AG20443 (cell line): ENCODE results near the gene PCGF6.
"Not testable (repeated sequence)": the region's sequence is repeated elsewhere in the genome, so short reads cannot be mapped to it uniquely, and the experiment has no call there.

Experiments used
- DNase-seq: peaks from one replicate; pipeline ENCODE4 v3.0.0; 2012; ENCODE audit warnings: low spot score, mixed read lengths

Gene PCGF6

DNA sequence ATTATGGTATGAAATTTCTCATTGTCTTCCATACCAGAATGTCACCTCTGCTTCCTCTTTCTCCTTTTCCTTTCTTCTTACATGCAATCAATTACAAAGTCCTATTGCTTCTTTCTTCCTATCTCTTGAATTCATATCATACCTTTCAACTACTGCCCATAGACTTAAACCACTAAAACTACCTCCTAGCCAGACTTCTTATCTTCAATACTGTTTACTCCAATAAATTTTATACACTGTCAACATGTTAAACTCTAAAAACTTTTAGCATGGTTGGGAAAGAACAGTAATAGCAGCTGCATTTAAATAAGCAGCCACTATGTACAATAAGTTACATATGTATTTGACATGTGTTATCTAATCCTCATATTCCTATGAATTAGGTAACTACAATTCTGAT, 34.9 kb downstream of the PCGF6 start:
- DNase-seq = no peak

DNA sequence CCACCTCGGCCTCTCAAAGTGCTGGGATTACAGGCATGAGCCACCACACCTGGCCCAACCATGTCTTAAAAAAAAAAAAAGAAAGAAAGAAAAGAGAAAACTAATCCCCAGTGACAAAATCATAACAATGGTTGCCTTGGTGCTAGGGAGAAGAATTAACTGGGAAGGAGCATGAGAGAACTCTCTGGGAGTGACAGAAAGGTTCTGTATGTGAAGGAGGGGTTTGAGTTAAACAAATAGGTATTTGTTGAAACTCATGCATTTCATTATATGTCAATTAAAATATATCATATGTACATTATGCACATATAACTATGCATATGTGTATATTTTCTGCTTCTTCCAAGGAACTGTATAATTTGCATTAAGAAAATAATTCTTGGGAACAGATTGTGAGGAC, 40.7 kb downstream of the PCGF6 start:
- DNase-seq = no peak

DNA sequence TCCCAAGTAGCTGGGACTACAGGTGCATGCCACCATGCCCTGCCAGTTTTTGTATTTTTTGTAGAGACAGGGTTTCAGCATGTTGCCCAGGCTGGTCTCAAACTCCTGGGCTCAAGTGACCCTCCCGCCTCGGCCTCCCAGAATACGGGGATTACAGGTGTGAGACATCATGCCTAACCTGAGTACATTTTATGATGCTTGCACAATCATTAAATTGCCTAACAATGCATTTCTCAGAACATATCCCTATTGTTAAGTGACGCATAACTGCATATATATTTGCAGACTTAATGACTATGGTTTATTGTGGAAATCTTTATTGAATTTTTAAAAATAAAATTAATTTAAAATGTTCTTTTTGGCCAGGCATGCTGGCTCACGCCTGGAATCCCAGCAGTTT, 43.3 kb downstream of the PCGF6 start:
- DNase-seq = no peak

DNA sequence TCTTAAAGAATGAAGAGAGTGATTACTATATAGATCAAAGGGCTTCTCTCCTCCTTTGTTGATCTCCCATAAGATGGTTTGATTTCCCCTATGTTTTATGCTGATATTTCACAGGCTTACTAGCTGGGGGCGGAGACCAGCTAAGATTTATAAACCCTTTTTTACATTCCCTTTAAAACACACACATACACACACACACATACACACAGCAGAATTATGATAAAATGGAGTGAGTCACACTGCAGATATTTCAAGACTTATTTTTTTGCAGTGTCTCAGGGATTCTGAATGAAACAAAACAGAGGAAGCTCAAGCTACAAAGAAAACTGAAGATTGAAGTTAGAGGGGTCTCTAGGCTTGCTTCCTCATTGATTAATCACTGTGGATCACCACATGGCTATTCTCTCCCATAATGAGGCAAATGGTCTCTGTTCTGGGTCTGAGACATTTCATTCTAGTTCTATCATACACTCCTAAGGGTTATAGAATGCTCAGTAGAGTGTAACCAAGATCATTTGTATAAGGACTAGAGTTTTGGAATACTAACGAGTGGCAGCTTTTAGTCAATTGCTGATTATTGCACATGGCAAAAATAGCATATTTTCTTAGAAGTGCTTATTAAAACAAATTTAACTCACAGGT, 55.4 kb downstream of the PCGF6 start:
- peak; percentile 63 for DNase-seq

DNA sequence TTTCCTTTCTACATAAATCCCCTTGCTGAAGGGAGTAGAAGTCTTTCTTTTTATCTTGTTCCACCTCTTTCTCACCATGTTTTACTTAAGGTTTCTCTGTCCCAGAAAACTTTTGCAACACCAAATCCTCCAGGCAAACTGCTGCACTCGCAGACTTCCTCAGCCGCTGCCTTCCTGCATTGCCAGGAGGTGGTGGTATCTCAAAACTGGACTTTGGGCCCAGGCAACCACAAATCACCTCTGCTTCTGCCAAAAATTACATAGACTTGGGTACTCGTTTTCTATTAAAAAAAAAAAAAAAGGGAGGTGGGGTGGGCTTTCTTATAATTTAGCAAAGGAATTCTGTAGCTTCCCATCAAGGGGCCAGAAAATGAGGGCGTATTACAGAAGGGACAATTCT, 59.4 kb downstream of the PCGF6 start:
- DNase-seq = no peak

DNA sequence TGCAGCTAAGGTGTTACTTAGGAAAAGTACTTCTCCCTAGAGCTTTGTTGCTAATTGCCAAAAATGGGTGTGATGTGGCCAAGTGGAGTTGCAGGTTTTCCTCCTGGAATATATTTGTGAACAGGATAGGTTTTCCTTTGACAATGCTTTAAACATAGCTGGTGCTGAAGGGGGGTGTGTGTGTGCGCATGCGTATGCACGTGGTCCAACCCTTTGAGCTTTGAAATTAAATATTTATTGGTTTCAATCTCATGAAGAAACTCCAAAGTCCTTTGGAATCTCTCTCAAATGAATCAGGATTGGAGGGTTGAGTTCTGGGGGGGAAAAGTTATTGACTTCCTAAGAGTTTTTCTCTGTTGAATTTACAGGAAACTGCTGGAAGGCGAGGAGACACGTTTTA, 62.9 kb downstream of the PCGF6 start:
- DNase-seq = no peak

DNA sequence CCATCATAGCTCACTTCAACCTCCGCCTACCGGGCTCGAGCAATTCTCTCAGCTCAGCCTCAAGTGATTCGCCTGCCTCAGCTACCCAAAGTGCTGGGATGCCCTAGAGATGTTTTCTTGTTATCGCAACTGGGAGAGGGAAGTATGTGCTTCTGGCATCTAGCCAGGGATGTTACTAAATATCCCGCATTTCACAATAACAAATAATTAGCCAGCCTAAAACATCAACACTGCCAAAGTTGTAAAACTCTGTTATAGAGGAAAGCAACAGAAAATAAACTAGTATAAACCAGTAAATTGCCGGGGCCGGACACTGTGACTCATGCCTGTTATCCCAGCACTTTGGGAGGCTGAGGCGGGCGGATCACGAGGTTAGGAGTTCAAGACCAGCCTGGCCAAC, 66.8 kb downstream of the PCGF6 start:
- DNase-seq = no peak

DNA sequence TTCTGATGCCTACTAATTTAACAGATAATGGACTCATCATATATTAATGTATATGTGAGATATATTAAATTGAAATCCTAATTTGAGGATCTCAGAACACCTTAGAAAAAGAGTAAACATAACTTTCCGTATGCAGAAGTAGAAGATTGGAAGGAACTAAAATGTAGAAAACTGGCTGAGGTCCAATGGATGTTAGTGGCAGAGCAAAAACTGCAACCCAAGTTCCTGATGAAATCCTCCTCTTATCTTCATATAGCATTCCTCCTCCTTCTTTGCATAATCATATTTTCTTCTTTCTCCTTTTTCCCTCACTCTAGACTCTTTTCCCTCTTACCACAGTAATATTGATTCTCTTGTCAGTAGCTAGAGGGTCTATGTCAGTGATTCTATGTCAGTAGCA, 68.0 kb downstream of the PCGF6 start:
- no peak for DNase-seq

DNA sequence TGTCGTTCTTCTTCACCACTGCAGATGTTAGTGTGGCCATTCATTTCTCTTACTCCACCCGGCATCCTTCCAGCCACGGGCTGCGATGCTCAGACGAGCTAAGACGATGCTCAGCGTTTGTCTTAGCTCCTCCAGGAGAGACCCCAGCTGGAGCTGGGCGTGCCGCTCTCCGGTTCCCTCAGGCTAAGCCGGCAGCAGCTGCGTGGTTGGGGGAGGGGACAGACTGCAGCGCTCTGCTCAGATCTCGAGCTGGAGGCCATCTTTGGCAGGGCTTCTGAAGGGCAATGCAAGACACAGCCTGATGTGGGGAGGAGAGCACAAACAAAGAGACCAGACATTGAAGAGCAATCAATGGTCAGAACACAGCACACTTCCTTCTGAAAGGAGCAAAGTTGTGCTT, 69.2 kb downstream of the PCGF6 start:
- no peak for DNase-seq

DNA sequence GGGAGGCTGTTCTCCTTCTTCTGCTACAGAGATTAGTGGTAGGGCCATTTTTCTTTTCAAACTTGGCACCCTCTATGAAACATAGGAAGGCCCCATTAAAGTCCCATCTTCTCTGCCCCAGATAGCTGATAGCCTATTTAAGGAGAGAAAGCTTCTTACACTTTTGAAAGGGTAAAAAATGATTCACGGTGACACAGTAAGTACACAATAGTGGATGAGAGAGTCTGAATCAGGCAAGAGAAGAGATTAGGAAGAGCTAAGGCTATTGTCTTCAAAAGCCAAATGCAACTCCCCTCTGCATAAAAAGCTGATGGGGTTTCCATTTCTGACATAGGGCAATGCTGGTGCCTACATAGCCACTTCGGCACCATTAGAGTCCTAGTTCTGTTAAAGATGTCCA, 70.4 kb downstream of the PCGF6 start:
- DNase-seq = no peak

DNA sequence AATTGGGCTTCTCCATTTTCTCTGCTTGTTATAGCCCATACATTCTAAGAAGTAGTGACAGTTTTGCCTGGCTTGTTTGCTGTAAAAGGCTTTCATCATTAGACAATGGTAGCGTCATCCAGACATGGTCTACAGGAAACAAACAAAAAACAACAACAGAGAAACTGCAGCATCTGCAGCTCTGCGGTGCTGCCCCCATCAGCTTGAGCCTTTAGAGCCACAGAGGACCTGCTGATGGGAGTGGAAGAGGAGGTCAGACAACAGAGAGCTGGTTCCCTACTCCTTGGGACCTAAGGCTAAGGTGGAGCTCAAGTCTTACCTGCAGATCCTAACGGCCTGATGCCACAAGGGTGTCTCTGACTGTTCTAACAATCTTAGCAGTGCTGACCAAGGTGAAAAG, 70.9 kb downstream of the PCGF6 start:
- DNase-seq = no peak

DNA sequence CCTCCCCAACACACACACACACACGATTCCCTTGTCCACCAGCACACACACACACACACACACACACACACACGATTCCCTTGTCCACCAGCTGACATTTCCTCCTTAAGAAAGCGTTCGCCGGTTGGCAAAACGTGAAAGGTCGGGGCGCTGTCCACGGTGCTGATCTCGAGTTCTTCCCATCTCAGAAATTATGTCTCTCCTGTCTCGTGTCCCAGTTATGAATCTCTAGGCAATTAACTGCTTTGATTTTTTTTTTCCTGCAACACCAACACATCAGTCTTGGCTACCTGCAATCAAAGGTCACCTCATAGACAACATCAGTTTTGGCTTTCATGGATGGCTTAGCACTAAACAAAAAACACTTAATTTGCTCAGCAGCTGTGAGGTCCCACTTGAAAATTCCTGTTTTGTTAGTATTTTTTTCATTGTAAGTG, 72.1 kb downstream of the PCGF6 start:
- DNase-seq = peak; percentile 55

DNA sequence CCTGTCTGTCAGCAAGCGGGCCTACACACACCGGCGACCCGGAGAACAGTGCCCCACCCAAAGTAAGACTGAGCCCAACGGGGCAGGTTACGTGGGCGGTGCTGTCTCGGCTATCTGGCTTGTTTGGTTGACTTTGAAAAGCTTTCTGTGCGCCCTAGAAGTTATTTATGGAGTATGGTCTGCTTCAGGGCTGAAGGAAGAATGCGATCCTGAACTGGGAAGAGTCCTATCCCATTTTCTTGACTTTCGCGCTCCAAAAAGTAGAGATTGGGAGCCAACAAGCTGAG, 72.5 kb downstream of the PCGF6 start:
- DNase-seq = no peak

DNA sequence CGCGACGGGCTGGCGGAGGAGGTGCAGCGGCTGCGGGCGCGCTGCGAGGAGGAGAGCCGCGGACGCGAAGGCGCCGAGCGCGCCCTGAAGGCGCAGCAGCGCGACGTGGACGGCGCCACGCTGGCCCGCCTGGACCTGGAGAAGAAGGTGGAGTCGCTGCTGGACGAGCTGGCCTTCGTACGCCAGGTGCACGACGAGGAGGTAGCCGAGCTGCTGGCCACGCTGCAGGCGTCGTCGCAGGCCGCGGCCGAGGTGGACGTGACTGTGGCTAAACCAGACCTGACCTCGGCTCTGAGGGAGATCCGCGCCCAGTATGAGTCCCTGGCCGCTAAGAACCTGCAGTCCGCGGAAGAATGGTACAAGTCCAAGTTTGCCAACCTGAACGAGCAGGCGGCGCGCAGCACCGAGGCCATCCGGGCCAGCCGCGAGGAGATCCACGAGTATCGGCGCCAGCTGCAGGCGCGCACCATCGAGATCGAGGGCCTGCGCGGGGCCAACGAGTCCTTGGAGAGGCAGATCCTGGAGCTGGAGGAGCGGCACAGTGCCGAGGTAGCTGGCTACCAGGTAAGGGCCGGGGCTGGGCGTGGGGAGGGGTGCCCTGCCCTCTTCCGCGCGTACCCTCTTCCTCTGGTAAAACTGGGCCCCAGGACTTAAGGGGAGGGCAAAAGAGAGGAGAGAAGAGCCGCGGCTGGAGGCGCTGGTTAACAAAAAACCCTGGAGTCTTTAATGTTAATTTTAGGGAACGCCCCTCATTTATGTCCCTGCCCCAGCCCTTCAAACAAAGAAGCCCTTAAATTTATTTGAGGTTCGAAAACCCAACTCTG, 73.0 kb downstream of the PCGF6 start:
- DNase-seq = no peak

DNA sequence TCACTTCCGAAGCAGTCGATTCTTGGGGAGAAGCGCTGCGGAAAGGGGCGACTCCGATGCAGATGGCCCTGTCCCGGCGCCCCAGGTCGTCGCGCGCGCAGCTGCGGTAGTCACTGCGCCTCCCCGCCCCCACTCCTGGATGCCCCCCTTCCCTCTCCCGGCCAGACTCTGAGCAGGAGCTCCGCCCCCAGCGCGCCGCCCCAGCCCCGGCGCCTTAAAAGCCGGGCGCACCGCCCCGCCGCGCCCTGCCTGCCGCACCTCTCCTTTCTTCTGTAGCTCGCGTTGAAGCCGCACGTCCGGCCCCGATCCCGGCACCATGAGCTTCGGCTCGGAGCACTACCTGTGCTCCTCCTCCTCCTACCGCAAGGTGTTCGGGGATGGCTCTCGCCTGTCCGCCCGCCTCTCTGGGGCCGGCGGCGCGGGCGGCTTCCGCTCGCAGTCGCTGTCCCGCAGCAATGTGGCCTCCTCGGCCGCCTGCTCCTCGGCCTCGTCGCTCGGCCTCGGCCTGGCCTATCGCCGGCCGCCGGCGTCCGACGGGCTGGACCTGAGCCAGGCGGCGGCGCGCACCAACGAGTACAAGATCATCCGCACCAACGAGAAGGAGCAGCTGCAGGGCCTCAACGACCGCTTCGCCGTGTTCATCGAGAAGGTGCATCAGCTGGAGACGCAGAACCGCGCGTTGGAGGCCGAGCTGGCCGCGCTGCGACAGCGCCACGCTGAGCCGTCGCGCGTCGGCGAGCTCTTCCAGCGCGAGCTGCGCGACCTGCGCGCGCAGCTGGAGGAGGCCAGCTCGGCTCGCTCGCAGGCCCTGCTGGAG, 73.8 kb downstream of the PCGF6 start, which contains the start of gene INA:
TSS of gene INA (plus strand) at position 243 of the 817 bp plus-strand sequence. CDS start at position 317, 74 bp downstream.
- peak; percentile 67 for DNase-seq

DNA sequence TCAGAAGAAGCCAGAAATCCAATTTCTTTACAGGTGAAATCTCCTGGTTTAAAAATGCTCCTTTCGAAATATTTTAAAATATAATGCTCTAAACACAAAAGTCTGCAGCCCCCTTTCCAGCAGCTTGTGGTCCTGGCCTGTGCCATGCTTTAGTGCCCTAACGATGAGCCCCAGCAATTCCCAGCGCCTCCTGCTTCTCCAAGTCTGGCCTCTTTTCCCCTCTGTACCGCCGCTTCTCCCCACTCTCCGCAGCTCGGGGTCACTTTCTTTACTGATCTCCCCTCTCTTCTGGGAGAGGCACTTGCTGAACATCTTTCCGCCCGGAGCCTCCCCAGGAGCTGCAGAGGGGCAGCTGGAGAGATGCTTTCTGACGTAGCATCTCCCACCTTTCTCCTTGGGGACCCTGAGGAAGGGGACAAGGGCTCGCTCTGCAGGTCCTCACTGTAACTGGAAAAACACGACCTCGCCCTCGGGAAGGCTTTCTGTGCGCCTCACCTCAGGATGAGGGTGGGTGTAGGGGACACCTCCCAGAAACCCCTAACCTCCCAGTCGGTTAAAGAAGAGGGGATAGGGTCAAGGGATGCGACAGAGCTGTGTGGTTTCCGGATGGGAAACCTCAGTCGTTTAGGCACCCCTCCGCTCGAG, 74.6 kb downstream of the PCGF6 start:
- DNase-seq = no peak

DNA sequence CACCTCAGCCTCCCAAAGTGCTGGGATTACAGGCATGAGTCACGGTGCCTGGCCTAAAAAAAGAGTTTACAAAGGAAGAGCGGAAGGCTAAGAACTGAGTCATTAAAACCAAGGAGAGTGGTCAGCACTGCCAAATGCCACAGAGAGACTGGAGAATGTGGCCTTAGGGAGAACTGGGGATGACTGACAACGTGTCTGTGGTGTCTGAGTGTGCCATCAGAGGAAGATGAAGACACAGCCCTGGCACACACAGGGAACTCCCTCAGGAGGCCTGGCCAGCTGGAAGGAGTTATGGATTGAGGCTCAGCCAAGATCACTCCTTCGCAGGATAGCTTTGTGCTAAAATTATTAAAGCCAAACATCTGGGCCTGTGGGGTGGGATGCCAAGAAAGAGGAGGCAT, 77.9 kb downstream of the PCGF6 start:
- peak; percentile 95 for DNase-seq

DNA sequence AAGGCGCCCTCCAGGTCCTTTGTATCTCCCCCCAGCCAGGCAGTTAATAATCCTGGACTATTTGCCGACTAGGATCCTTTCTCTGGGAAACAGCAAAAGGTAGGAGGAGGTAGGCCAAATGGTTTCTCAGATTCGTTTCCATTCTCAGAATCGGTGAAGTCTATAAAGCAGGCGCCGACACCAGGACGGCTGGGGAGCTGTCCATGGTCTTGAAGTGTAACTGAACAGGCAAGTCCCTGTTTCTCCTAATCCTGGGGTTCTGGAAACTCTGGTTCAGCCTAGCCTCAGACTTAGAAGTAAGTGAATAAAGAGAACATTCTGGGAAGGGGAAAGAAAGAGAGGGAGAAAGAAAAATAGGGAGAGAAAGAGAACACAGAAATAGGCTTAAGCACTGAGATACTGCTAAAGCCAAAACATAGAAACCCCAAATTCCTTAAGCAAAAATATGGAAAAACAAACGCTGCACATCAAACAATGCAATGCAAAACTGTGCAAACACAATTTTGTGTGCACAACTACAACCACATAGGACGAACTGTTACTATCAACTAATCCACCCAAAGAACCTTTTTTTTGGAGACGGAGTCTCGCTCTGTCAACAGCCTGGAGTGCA, 85.1 kb downstream of the PCGF6 start:
- DNase-seq = peak; percentile 71

DNA sequence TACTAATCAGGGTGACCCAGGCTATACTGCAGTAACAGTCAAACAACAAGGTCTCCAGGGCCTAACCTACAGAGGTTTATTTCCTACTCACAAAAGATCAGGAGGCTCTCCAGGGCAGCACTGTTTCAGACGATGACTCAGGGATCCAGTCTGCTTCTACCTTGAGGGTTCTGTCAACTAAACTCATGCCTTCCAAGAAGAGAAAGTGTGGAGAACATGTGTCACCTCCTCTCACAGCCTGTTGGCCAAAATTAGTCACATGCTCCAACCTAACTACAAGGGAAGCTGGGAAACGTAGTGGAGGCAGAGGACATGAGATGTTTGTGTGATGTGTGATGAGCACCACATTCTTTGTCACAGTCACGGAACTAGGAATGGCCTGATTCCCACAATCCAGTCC, 88.7 kb downstream of the PCGF6 start:
- DNase-seq = no peak

DNA sequence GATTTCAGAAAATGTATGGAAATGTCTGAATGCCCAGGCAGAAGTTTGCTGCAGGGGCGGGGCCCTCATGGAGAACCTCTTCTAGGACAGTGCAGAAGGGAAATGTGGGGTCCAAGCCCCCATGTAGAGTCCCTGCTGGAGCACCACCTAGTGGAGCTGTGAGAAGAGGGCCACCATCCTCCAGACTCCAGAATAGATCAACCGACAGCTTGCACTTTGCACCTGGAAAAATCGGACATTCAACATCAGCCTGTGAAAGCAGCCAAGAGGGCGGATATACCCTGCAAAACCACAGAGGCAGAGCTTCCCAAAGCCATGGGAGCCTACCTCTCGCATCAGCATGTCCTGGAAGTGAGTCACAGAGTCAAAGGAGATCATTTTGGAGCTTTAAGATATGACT, 91.0 kb downstream of the PCGF6 start:
- DNase-seq = no peak

DNA sequence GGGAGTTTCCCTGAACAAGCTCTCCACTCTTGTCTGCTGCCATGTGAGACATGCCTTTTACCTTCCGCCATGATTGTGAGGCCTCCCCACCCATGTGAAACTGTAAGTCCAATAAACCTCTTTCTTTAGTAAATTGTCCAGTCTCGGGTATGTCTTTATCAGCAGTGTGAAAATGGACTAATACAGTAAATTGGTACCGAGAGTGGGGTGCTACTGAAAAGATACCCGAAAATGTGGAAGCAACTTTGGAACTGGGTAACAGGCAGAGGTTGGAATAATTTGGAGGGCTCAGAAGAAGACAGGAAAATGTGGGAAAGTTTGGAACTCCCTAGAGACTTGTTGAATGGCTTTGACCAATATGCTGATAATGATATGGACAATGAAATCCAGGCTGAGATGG, 92.0 kb downstream of the PCGF6 start:
- not testable (repeated sequence) for DNase-seq

DNA sequence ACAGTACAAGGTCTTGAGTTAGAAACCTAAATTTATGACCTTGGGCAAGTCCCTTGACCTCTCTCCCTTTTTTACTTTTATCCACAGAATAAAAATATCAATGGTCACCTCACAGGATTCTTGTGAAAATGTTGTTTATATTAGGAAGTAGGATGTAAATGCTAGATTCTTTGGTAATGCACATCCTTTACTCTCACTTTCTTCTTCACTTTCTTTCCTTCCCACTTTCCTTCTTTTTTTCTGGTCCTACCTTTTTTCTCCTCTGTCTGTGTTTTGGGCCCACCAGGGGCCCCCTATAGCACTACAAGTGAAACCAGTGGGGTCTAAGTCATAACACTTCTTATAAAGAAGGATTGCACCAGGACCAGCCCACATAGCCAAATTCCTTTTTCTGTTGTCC, 93.1 kb downstream of the PCGF6 start:
- no peak for DNase-seq
